CD4-positive, alpha-beta T cell (primary cell): ENCODE data around the gene RFC4. TPM values are rescaled to one million over a fixed set of nuclear protein-coding genes. Genes with fewer than 3 reads are reported as not detected.

ENCODE experiments used
- ATAC-seq: fragments of 200-7000 bp; cut with Tn5 transposase; one replicate; pipeline ENCODE4 v1.10.0; 2022; ENCODE audit warnings: mild to moderate bottlenecking; ENCODE audit not compliant: poor library complexity
- CTCF ChIA-PET: fragments of 350-600 bp; sonication (Branson Sonifier 250); formaldehyde crosslinking; loops from one replicate; lab custom pipeline; 2021; ENCODE audit warnings: antibody characterized with exemption, inconsistent platforms; lab: Charles Lee
- POLR2A ChIA-PET: fragments of 350-600 bp; sonication (Branson Sonifier 250); formaldehyde crosslinking; loops from one replicate; lab custom pipeline; 2021; ENCODE audit warnings: antibody characterized with exemption, inconsistent platforms; lab: Charles Lee
- DNase-seq, 14 experiments: peaks; one replicate each; pipeline ENCODE4 v3.0.0-alpha.2; 2013 to 2020; ENCODE audit warnings: mixed read lengths in 2 of 14
- H3K27ac ChIP-seq, 2 donors: one replicate each; pipeline versions ENCODE4 v1.5.1 to v1.7.0; 2013; ENCODE audit warnings: low read length in 2 of 2, low read depth in 1 of 2, mild to moderate bottlenecking in 1 of 2
- H3K27me3 ChIP-seq, 2 experiments: 1 replicate in 1 of 2; 2 replicates in 1 of 2; pipeline versions ENCODE4 v1.6.1 to v1.7.0; 2013; ENCODE audit warnings: low read length in 2 of 2, control low read depth in 1 of 2, mild to moderate bottlenecking in 1 of 2, moderate library complexity in 1 of 2; ENCODE audit not compliant: insufficient read depth in 2 of 2, control insufficient read depth in 1 of 2
- H3K36me3 ChIP-seq: one replicate; pipeline ENCODE4 v1.6.1; 2013; ENCODE audit warnings: low read length, control low read depth; ENCODE audit not compliant: insufficient read depth
- H3K4me1 ChIP-seq: one replicate; pipeline ENCODE4 v1.6.1; 2013; ENCODE audit warnings: low read length, control low read depth; ENCODE audit not compliant: insufficient read depth
- H3K4me3 ChIP-seq: one replicate; pipeline ENCODE4 v1.5.1; 2013; ENCODE audit warnings: mild to moderate bottlenecking, low read length, moderate library complexity
- H3K9me3 ChIP-seq, 2 experiments: 1 replicate in 1 of 2; 2 replicates in 1 of 2; pipeline versions ENCODE4 v1.6.1 to v1.7.0; 2013; ENCODE audit warnings: low read length in 2 of 2, mild to moderate bottlenecking in 2 of 2, control low read depth in 1 of 2, moderate library complexity in 1 of 2; ENCODE audit not compliant: control insufficient read depth in 1 of 2, insufficient read depth in 1 of 2
- H3K27ac Mint-ChIP-seq: one replicate; pipeline ENCODE4 v1.8.0; 2020; ENCODE audit warnings: mixed read lengths
- H3K27me3 Mint-ChIP-seq: one replicate; pipeline ENCODE4 v1.8.0; 2021; ENCODE audit warnings: mixed read lengths
- H3K36me3 Mint-ChIP-seq: one replicate; pipeline ENCODE4 v1.8.0; 2021; ENCODE audit warnings: low read depth, mixed read lengths
- H3K4me1 Mint-ChIP-seq: one replicate; pipeline ENCODE4 v1.8.0; 2021; ENCODE audit warnings: low read depth, mixed read lengths
- H3K4me3 Mint-ChIP-seq: one replicate; pipeline ENCODE4 v1.8.0; 2020; ENCODE audit warnings: mild to moderate bottlenecking, mixed read lengths
- H3K9me3 Mint-ChIP-seq: one replicate; pipeline ENCODE4 v1.8.0; 2020; ENCODE audit warnings: mixed read lengths
- CTCF ChIP-seq: fragments of 200-600 bp; IDR thresholded peaks from one replicate; pipeline ENCODE4 v1.8.0; 2022; ENCODE audit warnings: antibody characterized with exemption, mild to moderate bottlenecking
- intact Hi-C, 2 experiments: fragments of 100-400 bp; cut with DNase I in 1 of 2; cut with micrococcal nuclease in 1 of 2; formaldehyde crosslinking; loops; one replicate each; pipeline versions ENCODE4 v1.15.1 to v1.9.0; 2023 to 2025; cut with DNase I, micrococcal nuclease
- total RNA-seq, 174 experiments: library from RNA in 2 of 174; stranded (reverse) in 2 of 174; gene quantifications; one replicate each; pipeline ENCODE4 v1.2.3 and lab custom pipeline; 2021 to 2026

The RFC4 gene
- total RNA-seq, 2 experiments from 2014 or later, result 8.6 to 12.6 TPM

GRCh38 chr3:186775999-186776398 is 30.3 kb downstream of the RFC4 start:
- ChIA-PET CTCF (no interaction called here), POLR2A (no interaction called here)
- no peaks in the 10 kb centered on the region for H3K27me3 ChIP-seq
- no peaks in the 10 kb centered on the region for H3K9me3 Mint-ChIP-seq
- ATAC-seq (no peak), DNase-seq (peak in 1 of 14 experiments; percentile 14)
- no peaks in the 10 kb centered on the region for H3K27me3 Mint-ChIP-seq
- H3K36me3 Mint-ChIP-seq, result no peaks in the 10 kb centered on the region
- H3K4me3 Mint-ChIP-seq, result peak overlapping the region; percentile 13
- H3K4me1 Mint-ChIP-seq, result peaks cover 19% of the 10 kb centered on the region
- intact Hi-C loops, result no loop called here
- H3K36me3 ChIP-seq, result no peaks in the 10 kb centered on the region
- no peak for TF ChIP-seq CTCF
- no peak overlapping the region for H3K4me3 ChIP-seq
- no peak overlapping the region for H3K27ac ChIP-seq
- peaks cover 16% of the 10 kb centered on the region for H3K4me1 ChIP-seq
- H3K27ac Mint-ChIP-seq, result no peak overlapping the region
- H3K9me3 ChIP-seq, result no peaks in the 10 kb centered on the region

GRCh38 chr3:186772701-186773417 is 33.4 kb downstream of the RFC4 start:
- peaks cover 19% of the 10 kb centered on the region for H3K4me1 Mint-ChIP-seq
- Histone ChIP-seq H3K4me1 (peaks cover 16% of the 10 kb centered on the region), H3K36me3 (no peaks in the 10 kb centered on the region), H3K27ac (peak overlapping the region; percentile 67 to 77), H3K9me3 (no peaks in the 10 kb centered on the region), H3K4me3 (peak overlapping the region; percentile 82), H3K27me3 (no peaks in the 10 kb centered on the region)
- H3K9me3 Mint-ChIP-seq, result no peaks in the 10 kb centered on the region
- ATAC-seq, result peak; percentile 87
- DNase-seq, result peak; percentile 27 to 77 (median 52)
- no peak for TF ChIP-seq CTCF
- peak overlapping the region; percentile 80 for H3K27ac Mint-ChIP-seq
- H3K27me3 Mint-ChIP-seq, result no peaks in the 10 kb centered on the region
- intact Hi-C loops, result no loop called here
- POLR2A ChIA-PET, result interaction anchor here (0.6 to 5.9 kb wide), 12 partner anchors 10 to 836 kb away, joined by 3 to 164 read pairs (median 6); partner anchors contain the start of genes DNAJB11, EIF4A2 and RFC4
- CTCF ChIA-PET, result interaction anchor here (1.1 to 1.6 kb wide), 2 partner anchors 158 to 829 kb away, joined by 3 to 6 read pairs; no protein-coding TSS in a partner anchor
- peak overlapping the region; percentile 97 for H3K4me3 Mint-ChIP-seq
- no peaks in the 10 kb centered on the region for H3K36me3 Mint-ChIP-seq

- peaks cover 16% of the 10 kb centered on the region for H3K4me1 ChIP-seq
- H3K9me3 ChIP-seq, result no peaks in the 10 kb centered on the region
- H3K27me3 Mint-ChIP-seq, result no peaks in the 10 kb centered on the region
- peak overlapping the region; percentile 67 to 77 for H3K27ac ChIP-seq
- no peaks in the 10 kb centered on the region for H3K27me3 ChIP-seq
- ChIA-PET CTCF (interaction anchor here (1.6 kb wide), 1 partner anchor 829 kb away, joined by 6 read pairs; no protein-coding TSS in a partner anchor), POLR2A (interaction anchor here (0.6 to 5.9 kb wide), 11 partner anchors 11 to 254 kb away, joined by 3 to 164 read pairs (median 7); partner anchors contain the start of genes DNAJB11, EIF4A2 and RFC4)
- peaks cover 19% of the 10 kb centered on the region for H3K4me1 Mint-ChIP-seq
- H3K9me3 Mint-ChIP-seq, result no peaks in the 10 kb centered on the region
- DNase-seq (peak in 3 of 14 experiments; percentile 2 to 39 (median 36)), ATAC-seq (peak; percentile 47)
- H3K36me3 Mint-ChIP-seq, result no peaks in the 10 kb centered on the region
- no peak for TF ChIP-seq CTCF
- H3K36me3 ChIP-seq, result no peaks in the 10 kb centered on the region
- peak overlapping the region; percentile 82 for H3K4me3 ChIP-seq
- peak overlapping the region; percentile 97 for H3K4me3 Mint-ChIP-seq
- intact Hi-C loops, result no loop called here
- H3K27ac Mint-ChIP-seq, result peak overlapping the region; percentile 80
These were observed 34.0 kb downstream of the RFC4 start for GRCh38 chr3:186772281-186772694.
